WTC11 (cell line): ENCODE data around the gene CEP126. TPM values are rescaled to one million over a fixed set of nuclear protein-coding genes. Genes with fewer than 3 reads are reported as not detected.

ENCODE experiments used
- ATF2 ChIP-seq: sonication (generic); formaldehyde crosslinking; IDR thresholded peaks from 2 replicates; pipeline ENCODE4 v1.8.1; 2022; ENCODE audit warnings: low read depth, missing genetic modification reagents, borderline replicate concordance
- ATF3 ChIP-seq: sonication (generic); formaldehyde crosslinking; conservative IDR thresholded peaks from 2 replicates; pipeline ENCODE4 v1.8.1; 2022; ENCODE audit warnings: mild to moderate bottlenecking, missing genetic modification reagents
- CBFB ChIP-seq: sonication (generic); formaldehyde crosslinking; IDR thresholded peaks from 2 replicates; pipeline ENCODE4 v1.8.1; 2022; ENCODE audit warnings: mild to moderate bottlenecking, low read depth, missing genetic modification reagents
- CDX4 ChIP-seq: fragments of 250-450 bp; sonication (Bioruptor Pico); IDR thresholded peaks from 2 replicates; pipeline ENCODE4 v1.9.0; 2021; ENCODE audit warnings: moderate library complexity, mild to moderate bottlenecking, inconsistent platforms, borderline replicate concordance
- CTCF ChIP-seq: fragments of 200-600 bp; IDR thresholded peaks from 2 replicates; pipeline ENCODE4 v1.8.0; 2022; ENCODE audit warnings: antibody characterized with exemption
- ELF4 ChIP-seq: sonication (generic); formaldehyde crosslinking; IDR thresholded peaks from 2 replicates; pipeline ENCODE4 v1.8.1; 2022; ENCODE audit warnings: low read depth, mild to moderate bottlenecking, moderate library complexity, missing genetic modification reagents
- EMX1 ChIP-seq: fragments of 250-450 bp; sonication (Bioruptor Pico); IDR thresholded peaks from 2 replicates; pipeline ENCODE4 v1.8.0; 2021; ENCODE audit warnings: mild to moderate bottlenecking
- ERG ChIP-seq: fragments of 250-450 bp; sonication (Bioruptor Pico); IDR thresholded peaks from 2 replicates; pipeline ENCODE4 v1.8.0; 2021; ENCODE audit warnings: mild to moderate bottlenecking
- FOXK1 ChIP-seq: sonication (generic); formaldehyde crosslinking; IDR thresholded peaks from 2 replicates; pipeline ENCODE4 v1.8.0; 2022; ENCODE audit warnings: mild to moderate bottlenecking, moderate library complexity, missing genetic modification reagents
- IRF1 ChIP-seq: sonication (generic); formaldehyde crosslinking; IDR thresholded peaks from 2 replicates; pipeline ENCODE4 v1.8.0; 2023; ENCODE audit warnings: missing genetic modification reagents
- JUN ChIP-seq: sonication (generic); formaldehyde crosslinking; IDR thresholded peaks from 2 replicates; pipeline ENCODE4 v1.8.0; 2023; ENCODE audit warnings: mild to moderate bottlenecking, missing genetic modification reagents
- MAX ChIP-seq: sonication (generic); formaldehyde crosslinking; IDR thresholded peaks from 2 replicates; pipeline ENCODE4 v1.8.0; 2022; ENCODE audit warnings: mild to moderate bottlenecking, missing genetic modification reagents
- MLX ChIP-seq: sonication (generic); formaldehyde crosslinking; IDR thresholded peaks from 2 replicates; pipeline ENCODE4 v1.8.1; 2023; ENCODE audit warnings: mild to moderate bottlenecking, missing genetic modification reagents, moderate library complexity
- OVOL2 ChIP-seq: fragments of 250-450 bp; sonication (Bioruptor Pico); IDR thresholded peaks from 2 replicates; pipeline ENCODE4 v1.9.0; 2021; ENCODE audit warnings: mild to moderate bottlenecking, borderline replicate concordance
- RORB ChIP-seq: fragments of 250-450 bp; sonication (Bioruptor Pico); IDR thresholded peaks from 2 replicates; pipeline ENCODE4 v1.9.0; 2021; ENCODE audit warnings: mild to moderate bottlenecking
- SOX15 ChIP-seq: fragments of 250-450 bp; sonication (Bioruptor Pico); IDR thresholded peaks from 2 replicates; pipeline ENCODE4 v1.9.0; 2021; ENCODE audit warnings: mild to moderate bottlenecking
- STAT6 ChIP-seq: sonication (generic); formaldehyde crosslinking; conservative IDR thresholded peaks from 2 replicates; pipeline ENCODE4 v1.8.1; 2023; ENCODE audit warnings: mild to moderate bottlenecking, low read depth, missing genetic modification reagents, moderate library complexity
- TCF7 ChIP-seq: sonication (generic); formaldehyde crosslinking; IDR thresholded peaks from 2 replicates; pipeline ENCODE4 v1.8.0; 2022; ENCODE audit warnings: mild to moderate bottlenecking, low read depth, missing genetic modification reagents, moderate library complexity
- TEAD4 ChIP-seq: sonication (generic); formaldehyde crosslinking; IDR thresholded peaks from 2 replicates; pipeline ENCODE4 v1.8.0; 2022; ENCODE audit warnings: mild to moderate bottlenecking, missing genetic modification reagents
- TP53 ChIP-seq: sonication (generic); formaldehyde crosslinking; IDR thresholded peaks from 2 replicates; pipeline ENCODE4 v1.8.1; 2023; ENCODE audit warnings: mild to moderate bottlenecking, missing genetic modification reagents
- USF1 ChIP-seq: sonication (generic); formaldehyde crosslinking; IDR thresholded peaks from 2 replicates; pipeline ENCODE4 v1.8.0; 2022; ENCODE audit warnings: mild to moderate bottlenecking, missing genetic modification reagents
- ZNF281 ChIP-seq: sonication (generic); formaldehyde crosslinking; IDR thresholded peaks from 2 replicates; pipeline ENCODE4 v1.8.0; 2023; ENCODE audit warnings: mild to moderate bottlenecking, missing genetic modification reagents
- ZNF396 ChIP-seq: fragments of 250-450 bp; sonication (Bioruptor Pico); IDR thresholded peaks from 2 replicates; pipeline ENCODE4 v1.8.0; 2021; ENCODE audit warnings: mild to moderate bottlenecking, moderate library complexity, borderline replicate concordance
- total RNA-seq: library from RNA; stranded (reverse); gene quantifications from 3 replicates; pipeline ENCODE4 v1.2.3, GENCODE V29; 2021

CEP126 gene
- total RNA-seq, 1 experiment from 2014 or later, result 2.4 TPM

GRCh38 chr11:101914738-101915426, at the start of gene CEP126 (continued):
- TF ChIP-seq ZNF281 (no peak), USF1 (CRISPR knock-in tag) (peak; percentile 47; the same call in 1 of the 2 replicates), ATF2 (CRISPR knock-in tag) (no peak), TP53 (CRISPR knock-in tag) (no peak; the same call in 1 of the 2 replicates), ERG (CRISPR knock-in tag) (no peak), MAX (peak; percentile 83), MLX (CRISPR knock-in tag) (no peak), ELF4 (CRISPR knock-in tag) (no peak), IRF1 (CRISPR knock-in tag) (no peak), CDX4 (no peak), TEAD4 (no peak), FOXK1 (CRISPR knock-in tag) (peak; percentile 95), ZNF396 (CRISPR knock-in tag) (no peak), ATF3 (no peak), RORB (CRISPR knock-in tag) (no peak), OVOL2 (CRISPR knock-in tag) (no peak), TCF7 (CRISPR knock-in tag) (no peak), EMX1 (CRISPR knock-in tag) (no peak), CTCF (no peak), JUN (CRISPR knock-in tag) (no peak), CBFB (peak; percentile 86; the same call in 1 of the 2 replicates), STAT6 (CRISPR knock-in tag) (no peak), SOX15 (CRISPR knock-in tag) (no peak)
